Endothelial cell of umbilical vein (primary cell): ENCODE measurements around the gene SYT7. TPM values are rescaled to one million over a fixed set of nuclear protein-coding genes. Genes with fewer than 3 reads are reported as not detected.

Experiments
- BruUV-seq: library from RNA; stranded (reverse); fragments of 400-500 nt; replicated peaks from 2 replicates; lab custom pipeline; 2021; lab: Mats Ljungman, UMichigan
- CTCF ChIA-PET: fragments of 300-600, 350-600 bp; sonication (Branson Sonifier 250); formaldehyde crosslinking; loops from one replicate; lab custom pipeline; 2021; ENCODE audit warnings: antibody characterized with exemption, inconsistent platforms; lab: Charles Lee
- POLR2A ChIA-PET: fragments of 300-600, 350-600 bp; sonication (Branson Sonifier 250); formaldehyde crosslinking; loops from one replicate; lab custom pipeline; 2021; ENCODE audit warnings: antibody characterized with exemption, inconsistent platforms; lab: Charles Lee
- DNase-seq: peaks from one replicate; pipeline ENCODE4 v3.0.0-alpha.2; 2011; ENCODE audit warnings: low read depth, low spot score
- FAIRE-seq: peaks from 2 replicates; lab custom pipeline; 2011; peaks lifted over from hg19 to GRCh38; lab: Jason Lieb, UNC
- H2AFZ ChIP-seq: 2 replicates; pipeline ENCODE4 v1.6.0; 2012; ENCODE audit warnings: low read depth, low read length, control low read depth, inconsistent platforms
- H3K27ac ChIP-seq: 2 replicates; pipeline ENCODE4 v1.5.1; 2011; ENCODE audit warnings: low read depth, mild to moderate bottlenecking, control low read depth, low read length, moderate library complexity; ENCODE audit not compliant: insufficient read depth
- H3K27me3 ChIP-seq, 2 experiments: 2 replicates each; pipeline versions ENCODE4 v1.6.0 to v1.6.1; 2011; ENCODE audit warnings: low read length in 2 of 2, mixed read lengths in 1 of 2; ENCODE audit not compliant: control insufficient read depth in 2 of 2, insufficient read depth in 2 of 2
- H3K36me3 ChIP-seq, 2 experiments: 2 replicates in 1 of 2; 3 replicates in 1 of 2; pipeline ENCODE4 v1.5.1; 2011; ENCODE audit warnings: low read length in 2 of 2, mild to moderate bottlenecking in 1 of 2, moderate library complexity in 1 of 2; ENCODE audit not compliant: control insufficient read depth in 2 of 2, insufficient read depth in 2 of 2; ENCODE audit errors: extremely low read depth in 1 of 2
- H3K4me1 ChIP-seq: 3 replicates; pipeline ENCODE4 v1.5.1; 2011; ENCODE audit warnings: mild to moderate bottlenecking, low read length; ENCODE audit not compliant: control insufficient read depth, insufficient read depth; ENCODE audit errors: extremely low read depth
- H3K4me2 ChIP-seq: 2 replicates; pipeline ENCODE4 v1.6.1; 2011; ENCODE audit warnings: low read length, control low read depth, mixed read lengths; ENCODE audit not compliant: insufficient read depth
- H3K4me3 ChIP-seq, 3 experiments: fragments of 200-600 bp in 1 of 3; sonication (generic), shearing (Covaris generic) in 1 of 3; replicated peaks in 1 of 3; 2 replicates each; pipeline ENCODE4 v1.5.1; 2011 to 2016; ENCODE audit warnings: control low read depth in 3 of 3, low read length in 3 of 3, mild to moderate bottlenecking in 2 of 3, inconsistent platforms in 1 of 3, low read depth in 1 of 3, moderate library complexity in 1 of 3; ENCODE audit not compliant: insufficient read depth in 1 of 3
- H3K79me2 ChIP-seq: 2 replicates; pipeline ENCODE4 v1.6.0; 2012; ENCODE audit warnings: low read length, inconsistent platforms; ENCODE audit not compliant: control insufficient read depth, insufficient read depth
- H3K9ac ChIP-seq: replicated peaks from 2 replicates; pipeline ENCODE3; 2011; ENCODE audit warnings: low read length, control low read depth; ENCODE audit not compliant: insufficient read depth; ENCODE audit errors: extremely low read depth
- H3K9me1 ChIP-seq: replicated peaks from 3 replicates; pipeline ENCODE4 v1.6.0; 2011; ENCODE audit warnings: mild to moderate bottlenecking, low read length; ENCODE audit not compliant: control insufficient read depth, insufficient read depth; ENCODE audit errors: extremely low read depth
- H3K9me3 ChIP-seq: replicated peaks from 2 replicates; pipeline ENCODE4 v1.5.1; 2012; ENCODE audit warnings: low read length, inconsistent platforms; ENCODE audit not compliant: control insufficient read depth, insufficient read depth
- H4K20me1 ChIP-seq: replicated peaks from 2 replicates; pipeline ENCODE3; 2011; ENCODE audit warnings: mild to moderate bottlenecking, low read length; ENCODE audit not compliant: control insufficient read depth, insufficient read depth; ENCODE audit errors: extremely low read depth
- CTCF ChIP-seq, 2 donors: IDR thresholded peaks; 1 replicate in 1 of 2; 2 replicates in 1 of 2; pipeline ENCODE4 v1.5.1; 2011; ENCODE audit warnings: low read length in 2 of 2, mild to moderate bottlenecking in 2 of 2, moderate library complexity in 2 of 2, control low read depth in 1 of 2, inconsistent platforms in 1 of 2, low read depth in 1 of 2; ENCODE audit not compliant: insufficient read depth in 1 of 2; ENCODE audit errors: extremely low read depth in 1 of 2
- EZH2 ChIP-seq: IDR thresholded peaks from 2 replicates; pipeline ENCODE4 v1.6.1; 2012; ENCODE audit warnings: borderline replicate concordance, low read depth, mild to moderate bottlenecking, moderate library complexity, low read length, inconsistent platforms; ENCODE audit not compliant: severe bottlenecking
- FOS ChIP-seq: IDR thresholded peaks from 2 replicates; pipeline ENCODE4 v1.6.1; 2011; ENCODE audit warnings: mild to moderate bottlenecking, low read length, moderate library complexity, borderline replicate concordance; ENCODE audit not compliant: insufficient read depth
- JUN ChIP-seq: IDR thresholded peaks from 2 replicates; pipeline ENCODE4 v1.6.1; 2011; ENCODE audit warnings: borderline replicate concordance, low read depth; ENCODE audit not compliant: insufficient read length, insufficient read depth
- POLR2A ChIP-seq: IDR thresholded peaks from 2 replicates; pipeline ENCODE4 v1.6.1; 2012; ENCODE audit warnings: low read depth, mild to moderate bottlenecking, control low read depth, low read length
- POLR2AphosphoS5 ChIP-seq: IDR thresholded peaks from 2 replicates; pipeline ENCODE4 v1.6.1; 2012; ENCODE audit warnings: low read depth, mild to moderate bottlenecking, control low read depth, low read length, moderate library complexity; ENCODE audit not compliant: insufficient read depth
- dilution Hi-C: fragments of 300-500 bp; cut with MboI; formaldehyde crosslinking; loops from one replicate; pipeline ENCODE4 v1.15.0; 2019; ENCODE audit warnings: low sequenced_read_pairs; ENCODE audit not compliant: extremely low pct_ligation_motif_present
- intact Hi-C: fragments of 100-400 bp; cut with micrococcal nuclease; formaldehyde crosslinking; loops from one replicate; pipeline ENCODE4 v1.10.0; 2022
- polyA plus RNA-seq, 4 experiments: library from polyadenylated mRNA; depleted of rRNA in 3 of 4; stranded (reverse) in 3 of 4; unstranded in 1 of 4; fragments of >200 nt; gene quantifications; 2 replicates each; pipeline versions ENCODE4 v1.2.1 to v1.2.3, GENCODE V29; 2011 to 2012; ENCODE audit warnings: missing spikeins in 1 of 4
- total RNA-seq: library from RNA; stranded (reverse); gene quantifications from 2 replicates; pipeline ENCODE4 v1.2.3, GENCODE V29; 2021
- TF ChIP-seq, protein P1 (sequence below): IDR thresholded peaks from 2 replicates; pipeline ENCODE4 v1.6.1; 2011; ENCODE audit not compliant: insufficient read depth, insufficient read length

The SYT7 gene
- total and polyA plus RNA-seq, 2 donors (not counting 3 experiments of a cell fraction or from before 2014, with no cell fraction given): 0.08 to 0.55 TPM

GRCh38 chr11:61498767-61499341 lies 82.0 kb downstream of the SYT7 start:
- no peaks in the 10 kb centered on the region for H3K9me1 ChIP-seq
- no peaks in the 10 kb centered on the region for H3K27me3 ChIP-seq
- POLR2A ChIA-PET: no interaction called here
- H3K9ac ChIP-seq: no peak overlapping the region
- intact Hi-C loops (no loop called here), dilution Hi-C loops (no loop called here)
- FAIRE-seq: no peak
- BruUV-seq: no TSS peak
- CTCF ChIA-PET: interaction anchor here (5.4 kb wide), 1 partner anchor 18 kb away, joined by 34 read pairs; no protein-coding TSS in a partner anchor
- H3K4me1 ChIP-seq: no peaks in the 10 kb centered on the region
- no peak overlapping the region for H2AFZ ChIP-seq
- H4K20me1 ChIP-seq: no peaks in the 10 kb centered on the region
- DNase-seq: no peak
- H3K9me3 ChIP-seq: no peaks in the 10 kb centered on the region
- H3K27ac ChIP-seq: no peak overlapping the region
- no peak overlapping the region for H3K4me3 ChIP-seq
- no peaks in the 10 kb centered on the region for H3K79me2 ChIP-seq
- H3K4me2 ChIP-seq: no peak overlapping the region
- no peaks in the 10 kb centered on the region for H3K36me3 ChIP-seq
- TF ChIP-seq FOS: no peak
- no peak for TF ChIP-seq POLR2AphosphoS5
- TF ChIP-seq, protein P1, sequence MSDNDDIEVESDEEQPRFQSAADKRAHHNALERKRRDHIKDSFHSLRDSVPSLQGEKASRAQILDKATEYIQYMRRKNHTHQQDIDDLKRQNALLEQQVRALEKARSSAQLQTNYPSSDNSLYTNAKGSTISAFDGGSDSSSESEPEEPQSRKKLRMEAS: no peak
- TF ChIP-seq EZH2: no peak
- no peak for TF ChIP-seq POLR2A
- no peak for TF ChIP-seq CTCF (IDR thresholded peaks at IDR 0.05; ENCODE audit: extremely low read depth in 1 of 2, insufficient read depth in 1 of 2, low read depth in 1 of 2, low read length in 2 of 2)
- no peak for TF ChIP-seq JUN
